Measurements from ENCODE around the gene SERPINE1. TPM values are rescaled to one million over a fixed set of nuclear protein-coding genes. Genes with fewer than 3 reads are reported as not detected.

SERPINE1 gene
- total and polyA plus RNA-seq, 2 of the 13 experiments (the other 11 are each of a cell fraction or from before 2014, with no cell fraction given): 21.2 to 1,576 TPM

GRCh38 chr7:101121991-101122932 is 4.6 kb upstream of the SERPINE1 start (continued):
- TF ChIP-seq SALL2 (CRISPR knock-in tag; IDR thresholded peaks at IDR 0.05) (no peak), PRMT3 (CRISPR knock-in tag; IDR thresholded peaks at IDR 0.05; ENCODE audit: borderline replicate concordance, low read depth) (0 out of 2 replicates have a peak, but pooled peaks have one; percentile 36), NFE2L2 (IDR thresholded peaks at IDR 0.05; ENCODE audit: low read length) (no peak), GRHL1 (CRISPR knock-in tag; conservative IDR thresholded peaks at IDR 0.05) (no peak), DNMT3B (CRISPR knock-in tag; conservative IDR thresholded peaks at IDR 0.05) (no peak), ZFP37 (CRISPR knock-in tag; IDR thresholded peaks at IDR 0.05; ENCODE audit: borderline replicate concordance) (0 out of 2 replicates have a peak, but pooled peaks have one; percentile 22), KLF12 (CRISPR knock-in tag; IDR thresholded peaks at IDR 0.05; ENCODE audit: borderline replicate concordance) (no peak), ZNF569 (CRISPR knock-in tag; IDR thresholded peaks at IDR 0.05; ENCODE audit: borderline replicate concordance) (no peak), KDM4B (CRISPR knock-in tag; IDR thresholded peaks at IDR 0.05) (no peak; the same call in 1 of the 2 replicates), ZNF557 (CRISPR knock-in tag; IDR thresholded peaks at IDR 0.05) (no peak), CHD2 (IDR thresholded peaks at IDR 0.05; ENCODE audit: low read depth, low read length) (no peak), ZMYM2 (CRISPR knock-in tag; IDR thresholded peaks at IDR 0.05) (no peak), ATRX (CRISPR knock-in tag; IDR thresholded peaks at IDR 0.05; ENCODE audit: borderline replicate concordance) (no peak), SNAPC5 (CRISPR knock-in tag; IDR thresholded peaks at IDR 0.05; ENCODE audit: borderline replicate concordance) (no peak), BRD4 (CRISPR knock-in tag; IDR thresholded peaks at IDR 0.05) (peak; percentile 74; the same call in 1 of the 2 replicates), ZNF160 (CRISPR knock-in tag; IDR thresholded peaks at IDR 0.05) (no peak), JDP2 (CRISPR knock-in tag; IDR thresholded peaks at IDR 0.05; ENCODE audit: borderline replicate concordance) (no peak), RBAK (CRISPR knock-in tag; IDR thresholded peaks at IDR 0.05) (no peak), MEF2D (CRISPR knock-in tag; IDR thresholded peaks at IDR 0.05) (peak; percentile 81), RFXAP (CRISPR knock-in tag; IDR thresholded peaks at IDR 0.05; ENCODE audit: borderline replicate concordance) (0 out of 2 replicates have a peak, but pooled peaks have one; percentile 29), SMARCC2 (IDR thresholded peaks at IDR 0.05) (no peak)
- TF ChIP-seq, protein P1, sequence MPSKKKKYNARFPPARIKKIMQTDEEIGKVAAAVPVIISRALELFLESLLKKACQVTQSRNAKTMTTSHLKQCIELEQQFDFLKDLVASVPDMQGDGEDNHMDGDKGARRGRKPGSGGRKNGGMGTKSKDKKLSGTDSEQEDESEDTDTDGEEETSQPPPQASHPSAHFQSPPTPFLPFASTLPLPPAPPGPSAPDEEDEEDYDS (CRISPR knock-in tag; IDR thresholded peaks at IDR 0.05): peak; percentile 77
- TF ChIP-seq, protein P2, sequence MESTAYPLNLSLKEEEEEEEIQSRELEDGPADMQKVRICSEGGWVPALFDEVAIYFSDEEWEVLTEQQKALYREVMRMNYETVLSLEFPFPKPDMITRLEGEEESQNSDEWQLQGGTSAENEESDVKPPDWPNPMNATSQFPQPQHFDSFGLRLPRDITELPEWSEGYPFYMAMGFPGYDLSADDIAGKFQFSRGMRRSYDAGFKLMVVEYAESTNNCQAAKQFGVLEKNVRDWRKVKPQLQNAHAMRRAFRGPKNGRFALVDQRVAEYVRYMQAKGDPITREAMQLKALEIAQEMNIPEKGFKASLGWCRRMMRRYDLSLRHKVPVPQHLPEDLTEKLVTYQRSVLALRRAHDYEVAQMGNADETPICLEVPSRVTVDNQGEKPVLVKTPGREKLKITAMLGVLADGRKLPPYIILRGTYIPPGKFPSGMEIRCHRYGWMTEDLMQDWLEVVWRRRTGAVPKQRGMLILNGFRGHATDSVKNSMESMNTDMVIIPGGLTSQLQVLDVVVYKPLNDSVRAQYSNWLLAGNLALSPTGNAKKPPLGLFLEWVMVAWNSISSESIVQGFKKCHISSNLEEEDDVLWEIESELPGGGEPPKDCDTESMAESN (CRISPR knock-in tag; conservative IDR thresholded peaks at IDR 0.05): no peak
- TF ChIP-seq, protein P3, sequence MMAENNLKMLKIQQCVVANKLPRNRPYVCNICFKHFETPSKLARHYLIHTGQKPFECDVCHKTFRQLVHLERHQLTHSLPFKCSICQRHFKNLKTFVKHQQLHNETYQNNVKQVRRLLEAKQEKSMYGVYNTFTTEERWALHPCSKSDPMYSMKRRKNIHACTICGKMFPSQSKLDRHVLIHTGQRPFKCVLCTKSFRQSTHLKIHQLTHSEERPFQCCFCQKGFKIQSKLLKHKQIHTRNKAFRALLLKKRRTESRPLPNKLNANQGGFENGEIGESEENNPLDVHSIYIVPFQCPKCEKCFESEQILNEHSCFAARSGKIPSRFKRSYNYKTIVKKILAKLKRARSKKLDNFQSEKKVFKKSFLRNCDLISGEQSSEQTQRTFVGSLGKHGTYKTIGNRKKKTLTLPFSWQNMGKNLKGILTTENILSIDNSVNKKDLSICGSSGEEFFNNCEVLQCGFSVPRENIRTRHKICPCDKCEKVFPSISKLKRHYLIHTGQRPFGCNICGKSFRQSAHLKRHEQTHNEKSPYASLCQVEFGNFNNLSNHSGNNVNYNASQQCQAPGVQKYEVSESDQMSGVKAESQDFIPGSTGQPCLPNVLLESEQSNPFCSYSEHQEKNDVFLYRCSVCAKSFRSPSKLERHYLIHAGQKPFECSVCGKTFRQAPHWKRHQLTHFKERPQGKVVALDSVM (CRISPR knock-in tag; IDR thresholded peaks at IDR 0.05): peak; percentile 45; the same call in 1 of the 2 replicates

All from HepG2 (cell line).